ENCODE results near the gene TES. TPM values are rescaled to one million over a fixed set of nuclear protein-coding genes. Genes with fewer than 3 reads are reported as not detected.

Gene TES
- polyA plus RNA-seq, 1 donor from 2014 or later: 38.0 TPM

DNA sequence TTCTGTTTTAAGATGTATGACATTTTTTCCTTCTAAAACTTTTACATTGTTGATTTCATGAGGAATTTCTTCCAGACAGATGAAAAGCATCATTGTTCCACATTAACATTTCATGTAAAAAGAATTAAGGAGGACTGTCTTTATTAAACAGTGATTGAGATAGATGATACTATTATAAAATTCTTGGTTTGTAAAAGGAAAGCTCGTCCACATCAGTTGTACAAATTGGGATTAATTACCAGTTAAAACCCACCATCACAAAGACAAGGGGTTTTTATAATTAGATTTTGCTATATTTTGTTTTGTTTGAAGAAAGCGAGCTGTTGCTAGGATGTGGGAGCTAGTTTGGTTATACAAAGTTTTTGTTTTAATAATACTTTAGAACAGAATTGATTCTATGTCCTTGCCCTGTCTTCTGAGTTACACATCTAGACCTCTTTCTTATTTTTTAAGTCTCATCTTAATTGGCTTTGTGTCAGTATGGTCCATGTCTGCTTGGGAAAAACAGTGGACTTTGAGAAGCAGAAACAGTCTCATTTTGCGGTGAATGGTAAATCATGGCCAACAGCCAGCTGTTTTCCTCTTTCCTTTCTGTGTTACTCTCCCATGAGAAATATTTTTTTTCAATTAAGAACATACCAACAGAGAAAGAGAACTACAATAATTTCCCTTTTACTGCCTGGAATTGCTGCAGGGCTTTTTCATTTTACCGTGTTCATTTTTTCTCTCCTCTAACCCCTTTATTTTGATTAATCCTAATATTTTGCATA, 3.2 kb downstream of the TES start (continued):
- TF ChIP-seq, protein P1, sequence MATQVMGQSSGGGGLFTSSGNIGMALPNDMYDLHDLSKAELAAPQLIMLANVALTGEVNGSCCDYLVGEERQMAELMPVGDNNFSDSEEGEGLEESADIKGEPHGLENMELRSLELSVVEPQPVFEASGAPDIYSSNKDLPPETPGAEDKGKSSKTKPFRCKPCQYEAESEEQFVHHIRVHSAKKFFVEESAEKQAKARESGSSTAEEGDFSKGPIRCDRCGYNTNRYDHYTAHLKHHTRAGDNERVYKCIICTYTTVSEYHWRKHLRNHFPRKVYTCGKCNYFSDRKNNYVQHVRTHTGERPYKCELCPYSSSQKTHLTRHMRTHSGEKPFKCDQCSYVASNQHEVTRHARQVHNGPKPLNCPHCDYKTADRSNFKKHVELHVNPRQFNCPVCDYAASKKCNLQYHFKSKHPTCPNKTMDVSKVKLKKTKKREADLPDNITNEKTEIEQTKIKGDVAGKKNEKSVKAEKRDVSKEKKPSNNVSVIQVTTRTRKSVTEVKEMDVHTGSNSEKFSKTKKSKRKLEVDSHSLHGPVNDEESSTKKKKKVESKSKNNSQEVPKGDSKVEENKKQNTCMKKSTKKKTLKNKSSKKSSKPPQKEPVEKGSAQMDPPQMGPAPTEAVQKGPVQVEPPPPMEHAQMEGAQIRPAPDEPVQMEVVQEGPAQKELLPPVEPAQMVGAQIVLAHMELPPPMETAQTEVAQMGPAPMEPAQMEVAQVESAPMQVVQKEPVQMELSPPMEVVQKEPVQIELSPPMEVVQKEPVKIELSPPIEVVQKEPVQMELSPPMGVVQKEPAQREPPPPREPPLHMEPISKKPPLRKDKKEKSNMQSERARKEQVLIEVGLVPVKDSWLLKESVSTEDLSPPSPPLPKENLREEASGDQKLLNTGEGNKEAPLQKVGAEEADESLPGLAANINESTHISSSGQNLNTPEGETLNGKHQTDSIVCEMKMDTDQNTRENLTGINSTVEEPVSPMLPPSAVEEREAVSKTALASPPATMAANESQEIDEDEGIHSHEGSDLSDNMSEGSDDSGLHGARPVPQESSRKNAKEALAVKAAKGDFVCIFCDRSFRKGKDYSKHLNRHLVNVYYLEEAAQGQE (IDR thresholded peaks at IDR 0.05; ENCODE audit: borderline replicate concordance): no peak

DNA sequence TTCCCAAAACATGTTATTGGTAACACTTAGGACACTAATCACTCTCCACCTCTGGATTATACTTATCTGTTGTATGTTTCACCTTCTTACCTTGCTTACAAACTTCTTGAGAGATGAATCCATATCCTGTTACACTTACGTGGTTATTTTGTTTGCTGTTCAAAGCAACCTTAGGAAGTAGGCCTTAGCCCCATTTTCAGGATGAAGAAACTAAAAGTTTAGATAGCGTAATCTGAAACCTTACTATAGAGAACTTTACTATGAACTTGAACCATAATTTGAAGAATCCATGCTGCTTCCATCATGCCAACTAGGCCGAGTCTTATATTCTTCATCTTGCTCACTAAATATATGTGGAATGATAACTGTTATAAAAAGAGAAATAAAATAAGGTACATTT, 4.6 kb downstream of the TES start:
- Histone ChIP-seq H3K9ac (ENCODE audit: low read length) (no peak overlapping the region), H3K9me2 (ENCODE audit: insufficient read depth, low read length) (no peaks in the 10 kb centered on the region), H3K27me3 (ENCODE audit: insufficient read depth, low read depth, low read length) (peaks cover 38% of the 10 kb centered on the region), H3K27ac (ENCODE audit: low read length) (no peak overlapping the region), H3K9me3 (ENCODE audit: low read length) (no peaks in the 10 kb centered on the region), H3K36me3 (ENCODE audit: insufficient read depth, low read length) (no peaks in the 10 kb centered on the region), H3K4me3 (ENCODE audit: low read length) (no peak overlapping the region), H2AFZ (ENCODE audit: low read depth, low read length) (no peak overlapping the region), H3K4me2 (ENCODE audit: low read length) (no peak overlapping the region), H3F3A (ENCODE audit: insufficient read depth, low read length, poor library complexity, severe bottlenecking) (no peaks in the 10 kb centered on the region), H4K20me1 (ENCODE audit: insufficient read depth) (no peaks in the 10 kb centered on the region), H3K79me2 (replicated peaks; ENCODE audit: insufficient read depth, low read length) (no peaks in the 10 kb centered on the region)
- TF ChIP-seq, protein P1 (IDR thresholded peaks at IDR 0.05; ENCODE audit: borderline replicate concordance): no peak

DNA sequence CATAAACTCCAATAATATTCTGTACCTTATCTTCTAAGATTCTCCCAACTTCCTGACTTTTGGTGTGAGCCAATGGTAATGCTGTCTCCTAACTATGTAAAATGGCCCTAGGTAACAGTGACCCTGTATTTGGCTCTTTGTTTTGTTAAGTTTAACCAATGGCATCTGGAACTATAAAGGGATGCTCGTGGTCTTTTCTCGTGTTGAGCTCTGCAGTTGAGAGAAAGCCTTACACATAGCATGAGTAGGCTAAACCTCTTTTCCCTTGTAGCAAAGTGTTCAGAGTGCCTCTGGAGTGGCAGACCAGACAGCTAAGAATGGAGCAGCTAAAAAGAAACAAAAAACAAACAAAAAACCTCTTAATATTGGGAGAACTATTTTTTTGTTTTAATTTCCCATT, 5.2 kb downstream of the TES start:
- H3F3A ChIP-seq (ENCODE audit: insufficient read depth, low read length, poor library complexity, severe bottlenecking): no peaks in the 10 kb centered on the region
- no peaks in the 10 kb centered on the region for H3K9me3 ChIP-seq (ENCODE audit: low read length)
- no peaks in the 10 kb centered on the region for H3K9me2 ChIP-seq (ENCODE audit: insufficient read depth, low read length)
- H2AFZ ChIP-seq (ENCODE audit: low read depth, low read length): no peak overlapping the region
- no peaks in the 10 kb centered on the region for H3K79me2 ChIP-seq (replicated peaks; ENCODE audit: insufficient read depth, low read length)
- H3K4me3 ChIP-seq (ENCODE audit: low read length): no peak overlapping the region
- no peaks in the 10 kb centered on the region for H4K20me1 ChIP-seq (ENCODE audit: insufficient read depth)
- no peak overlapping the region for H3K4me2 ChIP-seq (ENCODE audit: low read length)
- H3K27me3 ChIP-seq (ENCODE audit: insufficient read depth, low read depth, low read length): peaks cover 33% of the 10 kb centered on the region
- H3K9ac ChIP-seq (ENCODE audit: low read length): no peak overlapping the region
- no peak overlapping the region for H3K27ac ChIP-seq (ENCODE audit: low read length)
- H3K36me3 ChIP-seq (ENCODE audit: insufficient read depth, low read length): no peaks in the 10 kb centered on the region
- TF ChIP-seq, protein P2, sequence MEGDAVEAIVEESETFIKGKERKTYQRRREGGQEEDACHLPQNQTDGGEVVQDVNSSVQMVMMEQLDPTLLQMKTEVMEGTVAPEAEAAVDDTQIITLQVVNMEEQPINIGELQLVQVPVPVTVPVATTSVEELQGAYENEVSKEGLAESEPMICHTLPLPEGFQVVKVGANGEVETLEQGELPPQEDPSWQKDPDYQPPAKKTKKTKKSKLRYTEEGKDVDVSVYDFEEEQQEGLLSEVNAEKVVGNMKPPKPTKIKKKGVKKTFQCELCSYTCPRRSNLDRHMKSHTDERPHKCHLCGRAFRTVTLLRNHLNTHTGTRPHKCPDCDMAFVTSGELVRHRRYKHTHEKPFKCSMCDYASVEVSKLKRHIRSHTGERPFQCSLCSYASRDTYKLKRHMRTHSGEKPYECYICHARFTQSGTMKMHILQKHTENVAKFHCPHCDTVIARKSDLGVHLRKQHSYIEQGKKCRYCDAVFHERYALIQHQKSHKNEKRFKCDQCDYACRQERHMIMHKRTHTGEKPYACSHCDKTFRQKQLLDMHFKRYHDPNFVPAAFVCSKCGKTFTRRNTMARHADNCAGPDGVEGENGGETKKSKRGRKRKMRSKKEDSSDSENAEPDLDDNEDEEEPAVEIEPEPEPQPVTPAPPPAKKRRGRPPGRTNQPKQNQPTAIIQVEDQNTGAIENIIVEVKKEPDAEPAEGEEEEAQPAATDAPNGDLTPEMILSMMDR (IDR thresholded peaks at IDR 0.05; ENCODE audit: poor library complexity, severe bottlenecking): no peak
- TF ChIP-seq POLR2AphosphoS5 (IDR thresholded peaks at IDR 0.05) (no peak), EP300 (conservative IDR thresholded peaks at IDR 0.05; ENCODE audit: poor library complexity, severe bottlenecking) (no peak), MXI1 (conservative IDR thresholded peaks at IDR 0.05; ENCODE audit: poor library complexity, severe bottlenecking) (no peak), EZH2 (IDR thresholded peaks at IDR 0.05; ENCODE audit: borderline replicate concordance, insufficient read depth, low read length, poor library complexity, severe bottlenecking) (no peak), TAF1 (IDR thresholded peaks at IDR 0.05; ENCODE audit: low read depth) (no peak), SMC3 (conservative IDR thresholded peaks at IDR 0.05; ENCODE audit: poor library complexity) (no peak)
- TF ChIP-seq, protein P1 (IDR thresholded peaks at IDR 0.05; ENCODE audit: borderline replicate concordance): no peak

Measured in neural cell (in vitro differentiated cells).